ENCODE results near the gene METTL22.

- no peak for TF ChIP-seq CTCF (IDR thresholded peaks at IDR 0.05)
- TF ChIP-seq EZH2 (IDR thresholded peaks at IDR 0.05; ENCODE audit: borderline replicate concordance, insufficient read depth, low read depth, low read length, poor library complexity, severe bottlenecking): no peak
Measured at GRCh38 chr16:8611122-8611521, 10.4 kb upstream of the METTL22 start.

All from B cell (primary cell).